Endothelial cell of umbilical vein (primary cell): Measurements from ENCODE around the gene KRTAP1-1. TPM values are rescaled to one million over a fixed set of nuclear protein-coding genes. Genes with fewer than 3 reads are reported as not detected.

Source experiments
- BruUV-seq: library from RNA; stranded (reverse); fragments of 400-500 nt; replicated peaks from 2 replicates; lab custom pipeline; 2021; lab: Mats Ljungman, UMichigan
- CTCF ChIA-PET: fragments of 300-600, 350-600 bp; sonication (Branson Sonifier 250); formaldehyde crosslinking; loops from one replicate; lab custom pipeline; 2021; ENCODE audit warnings: antibody characterized with exemption, inconsistent platforms; lab: Charles Lee
- POLR2A ChIA-PET: fragments of 300-600, 350-600 bp; sonication (Branson Sonifier 250); formaldehyde crosslinking; loops from one replicate; lab custom pipeline; 2021; ENCODE audit warnings: antibody characterized with exemption, inconsistent platforms; lab: Charles Lee
- DNase-seq: peaks from one replicate; pipeline ENCODE4 v3.0.0-alpha.2; 2011; ENCODE audit warnings: low read depth, low spot score
- FAIRE-seq: peaks from 2 replicates; lab custom pipeline; 2011; peaks lifted over from hg19 to GRCh38; lab: Jason Lieb, UNC
- H2AFZ ChIP-seq: 2 replicates; pipeline ENCODE4 v1.6.0; 2012; ENCODE audit warnings: low read depth, low read length, control low read depth, inconsistent platforms
- H3K27ac ChIP-seq: 2 replicates; pipeline ENCODE4 v1.5.1; 2011; ENCODE audit warnings: low read depth, mild to moderate bottlenecking, control low read depth, low read length, moderate library complexity; ENCODE audit not compliant: insufficient read depth
- H3K27me3 ChIP-seq, 2 experiments: 2 replicates each; pipeline versions ENCODE4 v1.6.0 to v1.6.1; 2011; ENCODE audit warnings: low read length in 2 of 2, mixed read lengths in 1 of 2; ENCODE audit not compliant: control insufficient read depth in 2 of 2, insufficient read depth in 2 of 2
- H3K36me3 ChIP-seq, 2 experiments: 2 replicates in 1 of 2; 3 replicates in 1 of 2; pipeline ENCODE4 v1.5.1; 2011; ENCODE audit warnings: low read length in 2 of 2, mild to moderate bottlenecking in 1 of 2, moderate library complexity in 1 of 2; ENCODE audit not compliant: control insufficient read depth in 2 of 2, insufficient read depth in 2 of 2; ENCODE audit errors: extremely low read depth in 1 of 2
- H3K4me1 ChIP-seq: 3 replicates; pipeline ENCODE4 v1.5.1; 2011; ENCODE audit warnings: mild to moderate bottlenecking, low read length; ENCODE audit not compliant: control insufficient read depth, insufficient read depth; ENCODE audit errors: extremely low read depth
- H3K4me2 ChIP-seq: 2 replicates; pipeline ENCODE4 v1.6.1; 2011; ENCODE audit warnings: low read length, control low read depth, mixed read lengths; ENCODE audit not compliant: insufficient read depth
- H3K4me3 ChIP-seq, 3 experiments: fragments of 200-600 bp in 1 of 3; sonication (generic), shearing (Covaris generic) in 1 of 3; replicated peaks in 1 of 3; 2 replicates each; pipeline ENCODE4 v1.5.1; 2011 to 2016; ENCODE audit warnings: control low read depth in 3 of 3, low read length in 3 of 3, mild to moderate bottlenecking in 2 of 3, inconsistent platforms in 1 of 3, low read depth in 1 of 3, moderate library complexity in 1 of 3; ENCODE audit not compliant: insufficient read depth in 1 of 3
- H3K79me2 ChIP-seq: 2 replicates; pipeline ENCODE4 v1.6.0; 2012; ENCODE audit warnings: low read length, inconsistent platforms; ENCODE audit not compliant: control insufficient read depth, insufficient read depth
- H3K9ac ChIP-seq: replicated peaks from 2 replicates; pipeline ENCODE3; 2011; ENCODE audit warnings: low read length, control low read depth; ENCODE audit not compliant: insufficient read depth; ENCODE audit errors: extremely low read depth
- H3K9me1 ChIP-seq: replicated peaks from 3 replicates; pipeline ENCODE4 v1.6.0; 2011; ENCODE audit warnings: mild to moderate bottlenecking, low read length; ENCODE audit not compliant: control insufficient read depth, insufficient read depth; ENCODE audit errors: extremely low read depth
- H3K9me3 ChIP-seq: replicated peaks from 2 replicates; pipeline ENCODE4 v1.5.1; 2012; ENCODE audit warnings: low read length, inconsistent platforms; ENCODE audit not compliant: control insufficient read depth, insufficient read depth
- H4K20me1 ChIP-seq: replicated peaks from 2 replicates; pipeline ENCODE3; 2011; ENCODE audit warnings: mild to moderate bottlenecking, low read length; ENCODE audit not compliant: control insufficient read depth, insufficient read depth; ENCODE audit errors: extremely low read depth
- CTCF ChIP-seq, 2 donors: IDR thresholded peaks; 1 replicate in 1 of 2; 2 replicates in 1 of 2; pipeline ENCODE4 v1.5.1; 2011; ENCODE audit warnings: low read length in 2 of 2, mild to moderate bottlenecking in 2 of 2, moderate library complexity in 2 of 2, control low read depth in 1 of 2, inconsistent platforms in 1 of 2, low read depth in 1 of 2; ENCODE audit not compliant: insufficient read depth in 1 of 2; ENCODE audit errors: extremely low read depth in 1 of 2
- EZH2 ChIP-seq: IDR thresholded peaks from 2 replicates; pipeline ENCODE4 v1.6.1; 2012; ENCODE audit warnings: borderline replicate concordance, low read depth, mild to moderate bottlenecking, moderate library complexity, low read length, inconsistent platforms; ENCODE audit not compliant: severe bottlenecking
- FOS ChIP-seq: IDR thresholded peaks from 2 replicates; pipeline ENCODE4 v1.6.1; 2011; ENCODE audit warnings: mild to moderate bottlenecking, low read length, moderate library complexity, borderline replicate concordance; ENCODE audit not compliant: insufficient read depth
- GATA2 ChIP-seq: IDR thresholded peaks from 2 replicates; pipeline ENCODE4 v1.7.0; 2011; ENCODE audit warnings: low read depth, mild to moderate bottlenecking, moderate library complexity, mixed read lengths, low read length; ENCODE audit not compliant: insufficient read length, insufficient read depth
- JUN ChIP-seq: IDR thresholded peaks from 2 replicates; pipeline ENCODE4 v1.6.1; 2011; ENCODE audit warnings: borderline replicate concordance, low read depth; ENCODE audit not compliant: insufficient read length, insufficient read depth
- MAX ChIP-seq: IDR thresholded peaks from 2 replicates; pipeline ENCODE4 v1.6.1; 2011; ENCODE audit not compliant: insufficient read depth, insufficient read length
- MYC ChIP-seq: IDR thresholded peaks from one replicate; pipeline ENCODE4 v1.6.1; 2011; ENCODE audit warnings: mild to moderate bottlenecking, low read depth, low read length
- POLR2A ChIP-seq: IDR thresholded peaks from 2 replicates; pipeline ENCODE4 v1.6.1; 2012; ENCODE audit warnings: low read depth, mild to moderate bottlenecking, control low read depth, low read length
- POLR2AphosphoS5 ChIP-seq: IDR thresholded peaks from 2 replicates; pipeline ENCODE4 v1.6.1; 2012; ENCODE audit warnings: low read depth, mild to moderate bottlenecking, control low read depth, low read length, moderate library complexity; ENCODE audit not compliant: insufficient read depth
- dilution Hi-C: fragments of 300-500 bp; cut with MboI; formaldehyde crosslinking; loops from one replicate; pipeline ENCODE4 v1.15.0; 2019; ENCODE audit warnings: low sequenced_read_pairs; ENCODE audit not compliant: extremely low pct_ligation_motif_present
- intact Hi-C: fragments of 100-400 bp; cut with micrococcal nuclease; formaldehyde crosslinking; loops from one replicate; pipeline ENCODE4 v1.10.0; 2022
- polyA plus RNA-seq, 4 experiments: library from polyadenylated mRNA; depleted of rRNA in 3 of 4; stranded (reverse) in 3 of 4; unstranded in 1 of 4; fragments of >200 nt; gene quantifications; 2 replicates each; pipeline versions ENCODE4 v1.2.1 to v1.2.3, GENCODE V29; 2011 to 2012; ENCODE audit warnings: missing spikeins in 1 of 4
- total RNA-seq: library from RNA; stranded (reverse); gene quantifications from 2 replicates; pipeline ENCODE4 v1.2.3, GENCODE V29; 2021

Gene KRTAP1-1
- total and polyA plus RNA-seq, 2 donors (not counting 3 experiments of a cell fraction or from before 2014, with no cell fraction given): not detected

- Histone ChIP-seq H3K4me1 (no peaks in the 10 kb centered on the region), H3K36me3 (no peaks in the 10 kb centered on the region), H3K9me1 (no peaks in the 10 kb centered on the region), H3K4me3 (no peak overlapping the region), H4K20me1 (no peaks in the 10 kb centered on the region), H3K9ac (no peak overlapping the region), H2AFZ (no peak overlapping the region), H3K79me2 (no peaks in the 10 kb centered on the region), H3K27ac (no peak overlapping the region), H3K9me3 (no peaks in the 10 kb centered on the region), H3K4me2 (no peak overlapping the region), H3K27me3 (peaks cover 2 to 3% of the 10 kb centered on the region in 2 experiments)
- no TSS peak for BruUV-seq
- TF ChIP-seq POLR2AphosphoS5 (no peak), EZH2 (no peak), GATA2 (no peak), MAX (no peak), POLR2A (no peak), JUN (no peak), CTCF (IDR thresholded peaks at IDR 0.05; ENCODE audit: extremely low read depth in 1 of 2, insufficient read depth in 1 of 2, low read depth in 1 of 2, low read length in 2 of 2) (no peak), MYC (no peak), FOS (no peak)
- intact Hi-C loops (no loop called here), dilution Hi-C loops (no loop called here)
- ChIA-PET CTCF (interaction anchor here (1.4 kb wide), 1 partner anchor 30 kb away, joined by 3 read pairs; no protein-coding TSS in a partner anchor), POLR2A (no interaction called here)
- DNase-seq: no peak
- no peak for FAIRE-seq
These were observed 48.2 kb downstream of the KRTAP1-1 start for GRCh38 chr17:40993084-40993483.
